ENCODE results near the gene EHMT1.

The EHMT1 gene

DNA sequence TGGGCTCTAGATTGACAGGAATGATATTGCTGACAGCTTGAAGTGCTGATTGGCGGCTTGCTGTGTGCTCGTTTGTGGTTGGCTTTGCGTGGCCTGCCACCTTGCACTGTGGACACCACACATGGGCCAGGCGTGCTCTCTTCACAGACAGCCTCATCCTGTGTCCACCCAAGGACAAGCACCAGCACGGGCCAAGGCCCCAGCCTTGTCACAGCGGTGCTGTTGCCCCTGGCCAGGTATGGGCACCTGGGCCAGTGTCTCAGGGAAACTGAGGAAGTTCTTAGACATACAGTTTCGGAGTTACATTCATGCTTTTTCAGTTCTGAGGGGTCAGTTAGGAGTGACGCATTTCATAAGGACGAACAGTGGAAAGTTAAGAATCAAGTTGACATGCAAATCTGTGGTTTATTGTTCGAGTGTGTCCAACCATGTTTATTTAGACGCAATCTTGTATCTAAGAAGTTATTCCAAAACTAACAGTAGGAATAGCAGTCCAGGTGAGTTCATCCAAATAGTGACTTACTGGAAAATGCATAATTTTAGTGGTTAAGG is 125.9 kb downstream of the EHMT1 start:
- DNase-seq: no peak

DNA sequence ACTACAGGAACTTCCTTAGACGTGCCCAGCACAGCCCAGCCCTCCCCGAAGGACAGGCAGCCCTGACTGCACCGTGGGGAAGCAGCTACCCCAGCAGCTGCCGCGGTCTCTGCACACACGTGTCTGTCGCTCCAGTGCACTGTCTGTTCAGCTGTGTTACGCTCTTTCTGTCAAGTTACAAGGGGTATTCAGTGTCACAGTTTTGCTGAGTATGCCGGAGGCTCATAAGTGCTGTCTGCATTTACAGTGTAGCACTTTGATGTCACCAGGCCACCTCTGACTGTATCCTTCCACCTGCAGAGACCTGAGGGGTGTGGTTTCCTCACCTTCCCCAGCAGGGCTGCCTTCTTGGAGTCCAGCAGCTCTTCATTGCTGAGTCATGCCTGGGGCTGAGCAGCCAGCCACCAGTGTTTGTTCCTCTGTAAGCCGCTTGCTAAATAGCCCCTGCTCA is 126.8 kb downstream of the EHMT1 start:
- DNase-seq: peak in 1 of 2 donors; percentile 6

DNA sequence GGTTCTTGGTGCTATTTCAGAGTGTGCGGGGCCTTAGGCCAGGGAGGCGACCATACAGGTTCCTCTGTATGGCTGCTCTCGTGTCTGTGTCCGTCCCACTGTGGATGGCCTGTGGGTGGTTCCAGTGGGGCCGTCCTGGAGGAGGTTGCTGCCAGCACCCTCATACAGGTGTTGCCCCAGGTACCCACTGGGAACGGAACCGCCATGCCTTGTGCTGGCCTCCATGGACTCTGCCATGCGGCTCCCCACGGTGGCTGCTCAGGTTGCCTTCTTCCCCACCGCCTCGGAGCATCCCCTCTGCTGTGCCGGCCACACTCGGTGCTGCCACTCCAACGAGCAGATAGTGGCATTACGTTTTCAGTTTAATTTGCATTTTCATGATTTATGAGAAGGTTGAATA is 129.5 kb downstream of the EHMT1 start:
- no peak for DNase-seq

DNA sequence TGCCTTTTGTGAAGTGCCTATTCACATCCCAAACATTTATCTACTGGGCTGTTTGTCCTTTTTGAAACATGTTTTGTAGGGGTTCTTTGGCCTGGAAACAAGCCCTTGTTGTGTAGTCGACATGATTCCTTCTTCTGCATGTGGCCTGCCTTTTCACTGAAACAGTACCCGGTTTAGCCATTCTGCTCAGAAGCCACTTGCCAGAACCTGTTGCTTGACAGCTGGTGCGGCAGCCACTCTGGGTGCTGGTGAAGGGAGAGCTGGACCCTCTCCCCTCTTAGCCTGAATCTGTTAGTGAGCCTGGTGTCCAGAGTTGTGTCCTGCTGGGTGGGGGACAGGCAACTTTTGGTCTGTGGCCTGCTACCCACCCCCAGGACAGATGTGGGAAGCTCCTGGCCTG is 129.9 kb downstream of the EHMT1 start:
- DNase-seq: no peak

DNA sequence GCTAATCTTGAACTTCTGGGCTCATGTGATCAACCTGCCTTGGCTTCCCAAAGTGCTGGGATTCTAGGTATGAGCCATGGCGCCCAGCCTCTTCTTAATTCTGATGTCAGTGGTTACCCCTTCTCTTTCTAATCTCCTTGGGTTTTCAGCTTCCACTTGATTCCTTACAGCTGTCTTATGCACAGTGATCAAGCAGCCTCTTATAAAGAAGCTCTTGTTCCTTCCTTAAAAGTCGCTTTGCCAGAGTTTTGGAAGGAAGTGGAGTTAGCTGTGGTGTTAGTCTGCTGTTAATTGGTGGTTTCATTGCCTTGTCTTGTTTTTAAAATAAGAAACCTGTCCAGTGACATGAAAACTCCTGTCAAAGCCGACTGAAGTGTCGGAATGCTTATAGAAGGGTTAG is 130.7 kb downstream of the EHMT1 start:
- DNase-seq: no peak

DNA sequence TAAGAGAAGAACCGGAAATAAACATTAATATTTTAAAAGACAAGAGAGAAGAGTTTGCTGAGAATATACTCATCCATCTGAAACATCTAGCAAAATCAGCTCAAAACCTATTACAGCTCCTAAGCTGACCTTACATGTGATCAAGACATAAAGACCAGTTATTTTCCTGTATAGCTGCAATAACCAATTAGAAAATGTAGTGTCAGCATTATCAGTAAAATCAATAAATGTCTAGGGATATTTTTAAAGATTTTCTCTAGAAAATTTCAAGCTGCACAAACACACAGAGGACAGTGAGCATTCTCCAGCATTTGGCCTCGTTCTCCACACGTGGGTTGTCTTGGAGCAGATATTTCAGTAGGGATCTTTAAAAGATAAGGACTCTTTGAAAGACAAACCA is 131.2 kb downstream of the EHMT1 start:
- no peak for DNase-seq

DNA sequence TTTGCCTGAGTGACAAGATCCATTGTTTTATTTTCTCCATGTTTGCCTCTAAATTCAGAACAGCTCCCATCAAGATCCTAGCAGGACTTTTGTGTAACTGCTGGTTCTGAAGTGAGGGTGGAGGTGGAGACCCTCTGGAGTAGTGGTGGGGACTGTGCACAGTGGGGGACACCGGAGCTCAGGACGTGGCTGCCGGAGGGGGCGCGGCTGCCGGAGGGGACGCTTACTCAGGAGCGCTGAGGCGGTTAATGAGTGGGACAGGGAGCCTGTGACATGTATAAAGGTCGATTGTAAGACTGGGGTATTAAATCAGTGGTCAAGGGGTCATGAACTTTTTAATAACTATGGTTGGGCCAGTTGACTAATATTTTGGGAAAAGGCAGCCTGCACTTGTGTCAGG is 131.8 kb downstream of the EHMT1 start:
- DNase-seq: no peak

DNA sequence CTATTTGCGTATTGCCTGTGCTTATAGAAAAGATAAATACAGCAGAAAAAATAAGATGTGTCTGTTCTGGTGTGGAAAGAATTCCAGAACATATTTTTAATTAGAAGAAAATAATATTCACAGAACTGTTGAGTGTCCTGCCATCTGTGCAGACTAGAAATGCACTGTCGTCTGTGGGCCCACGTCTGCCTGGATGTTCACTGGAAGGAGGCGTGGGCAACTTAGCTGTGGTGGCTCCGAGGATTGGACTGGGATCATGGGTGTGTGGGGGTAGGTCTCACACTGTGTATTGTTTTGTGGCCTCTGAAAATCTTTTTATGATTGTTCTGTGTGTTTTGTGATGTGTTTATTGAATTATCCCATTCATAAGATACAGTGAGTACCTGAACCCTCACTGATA is 132.8 kb downstream of the EHMT1 start:
- DNase-seq: no peak

DNA sequence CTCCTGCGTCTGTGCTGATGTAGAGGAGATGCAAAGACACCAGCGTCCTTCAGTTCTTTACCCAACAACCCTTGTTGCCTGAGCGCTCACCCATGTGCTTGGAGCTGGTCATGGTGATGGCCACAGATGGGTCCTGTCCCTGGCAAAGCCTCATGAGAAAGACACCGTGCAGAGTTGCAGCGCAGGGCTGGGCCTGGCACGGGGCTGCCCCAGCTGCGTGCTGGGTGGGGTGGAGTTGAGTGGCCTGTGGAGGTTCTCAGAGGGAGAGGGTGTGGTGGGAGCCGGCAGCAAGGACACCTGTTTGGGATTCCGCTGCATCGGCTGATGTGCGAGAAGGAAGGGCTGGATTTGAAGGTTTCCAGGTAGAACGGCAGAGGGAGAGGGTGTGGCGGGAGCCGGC is 133.6 kb downstream of the EHMT1 start:
- no peak for DNase-seq

DNA sequence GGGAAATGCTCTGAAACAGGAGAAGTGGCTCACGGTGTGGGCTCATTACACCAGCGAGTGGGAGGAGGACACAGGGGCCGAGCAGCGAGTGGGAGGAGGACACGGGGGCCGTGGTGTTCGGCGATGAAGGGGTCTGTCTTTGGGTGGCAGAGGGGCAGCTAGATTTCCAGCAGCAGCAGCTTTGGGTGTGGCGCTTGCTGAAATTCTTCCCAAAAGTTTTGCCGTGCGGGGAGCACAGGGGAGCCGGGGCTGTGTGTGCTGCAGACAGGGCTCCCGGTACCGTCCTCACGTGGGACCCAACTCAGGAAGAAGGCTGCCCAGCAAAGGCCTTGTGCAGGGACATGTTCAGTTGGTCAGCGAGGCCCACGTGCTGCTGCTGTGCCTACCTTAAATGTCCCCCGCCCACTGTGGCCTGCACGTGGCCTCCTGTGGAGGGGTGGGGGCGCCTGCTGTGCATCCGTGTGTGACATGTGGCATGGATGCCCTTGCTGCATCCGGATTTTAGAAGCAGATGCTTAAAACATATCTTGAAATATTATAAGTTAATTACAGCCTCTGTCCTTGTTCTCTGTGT is 134.5 kb downstream of the EHMT1 start:
- no peak for DNase-seq

DNA sequence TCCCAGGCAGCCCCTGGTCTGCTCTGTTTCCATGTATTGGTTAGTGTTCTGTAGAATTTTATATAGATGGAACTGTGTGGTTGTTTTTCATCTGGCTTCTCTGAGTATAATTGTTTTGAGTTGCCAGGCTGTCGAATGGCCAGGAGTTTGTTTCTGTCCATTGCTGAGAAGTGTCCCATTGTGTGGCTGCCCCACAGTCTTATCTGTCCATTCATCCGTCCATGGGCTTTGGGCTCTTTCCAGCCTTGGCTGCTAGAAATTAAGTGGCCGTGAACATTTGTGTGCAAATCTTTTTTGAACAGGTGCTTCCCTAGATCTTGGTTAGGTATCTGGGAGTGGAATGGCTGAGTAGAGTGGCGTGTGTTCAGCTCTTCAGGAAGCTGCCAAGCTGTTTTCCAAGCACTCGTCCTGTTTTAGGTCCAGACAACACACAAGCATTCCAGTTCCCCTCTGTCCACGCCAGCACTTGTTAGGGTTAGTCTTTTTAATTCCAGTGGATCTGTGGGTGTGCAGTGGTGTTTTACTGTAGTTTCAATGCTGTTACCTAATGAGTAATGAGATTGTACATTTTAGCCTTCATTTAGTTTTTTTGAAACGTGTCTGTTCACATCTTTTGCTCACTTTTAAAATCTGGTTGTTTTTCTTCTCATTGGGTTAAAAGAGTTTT is 136.6 kb downstream of the EHMT1 start:
- DNase-seq: no peak

DNA sequence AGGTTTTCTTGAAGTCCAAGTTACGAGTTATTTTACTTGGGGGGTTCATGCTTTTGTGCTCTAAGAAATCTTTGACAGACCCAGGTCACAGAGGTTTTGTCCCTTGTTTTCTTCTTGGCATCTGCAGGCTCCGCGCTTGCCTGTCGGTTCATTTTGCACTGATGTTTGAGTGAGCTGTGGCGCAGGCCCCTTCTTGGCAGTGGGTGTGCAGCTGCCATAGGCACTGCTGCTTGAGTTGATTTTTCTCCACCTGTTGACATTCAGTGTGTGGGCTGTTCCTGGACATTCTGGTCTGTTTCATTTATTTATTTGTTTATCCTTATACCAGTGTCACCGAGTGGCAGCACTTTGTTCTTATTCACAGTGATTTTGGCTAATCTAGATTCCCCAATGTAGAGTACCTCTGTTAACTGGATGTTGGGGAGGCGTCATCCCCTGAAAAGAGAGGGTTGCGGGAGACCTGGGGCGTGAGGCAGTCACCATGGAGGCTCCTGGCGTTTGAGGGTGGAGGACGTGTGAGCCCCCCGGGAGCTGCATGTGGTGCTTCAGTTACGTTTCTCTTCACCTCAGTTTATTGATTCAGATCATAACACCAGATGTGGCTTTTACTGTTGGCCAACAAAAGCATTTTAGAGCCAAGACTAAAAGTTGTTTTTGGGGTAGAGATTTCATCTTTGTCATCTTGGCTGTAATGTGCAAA is 137.4 kb downstream of the EHMT1 start:
- DNase-seq: no peak

DNA sequence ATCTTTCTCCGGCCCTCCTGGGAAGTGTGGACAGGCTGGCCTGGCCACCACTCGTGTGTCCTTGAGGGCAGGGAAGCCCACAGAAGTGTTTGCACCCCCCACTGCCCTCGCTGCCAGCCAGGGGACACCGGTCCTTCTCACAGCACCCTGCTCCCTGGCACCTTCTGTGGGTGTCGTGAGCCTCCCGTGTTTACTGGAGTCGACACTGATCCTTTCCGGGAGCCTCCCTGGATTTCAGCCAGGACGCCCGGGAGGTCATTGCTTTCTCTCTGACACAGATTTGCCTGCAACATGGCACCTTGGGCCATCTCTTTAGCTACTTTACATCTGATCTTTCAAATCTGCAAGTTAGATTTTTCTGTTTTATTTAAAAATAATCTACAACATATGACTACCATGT is 138.3 kb downstream of the EHMT1 start:
- DNase-seq: no peak

DNA sequence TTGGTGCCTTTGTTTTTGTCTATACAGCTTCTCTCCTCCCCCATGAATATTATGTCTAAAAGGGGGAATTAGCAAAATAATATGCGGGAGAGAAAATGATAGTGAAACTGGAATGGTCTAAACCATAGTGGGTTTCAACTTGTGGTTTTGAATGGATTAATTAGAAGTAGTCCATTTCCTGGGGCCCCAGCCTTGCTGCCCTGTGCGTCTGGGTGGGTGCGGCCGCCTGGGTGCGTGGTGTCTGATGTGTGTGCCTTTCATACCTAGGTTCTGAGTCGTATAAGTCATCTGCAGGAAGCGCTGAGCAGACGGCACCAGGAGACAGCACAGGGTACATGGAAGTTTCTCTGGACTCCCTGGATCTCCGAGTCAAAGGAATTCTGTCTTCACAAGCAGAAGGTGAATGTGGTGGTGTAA is 138.8 kb downstream of the EHMT1 start:
- no peak for DNase-seq

DNA sequence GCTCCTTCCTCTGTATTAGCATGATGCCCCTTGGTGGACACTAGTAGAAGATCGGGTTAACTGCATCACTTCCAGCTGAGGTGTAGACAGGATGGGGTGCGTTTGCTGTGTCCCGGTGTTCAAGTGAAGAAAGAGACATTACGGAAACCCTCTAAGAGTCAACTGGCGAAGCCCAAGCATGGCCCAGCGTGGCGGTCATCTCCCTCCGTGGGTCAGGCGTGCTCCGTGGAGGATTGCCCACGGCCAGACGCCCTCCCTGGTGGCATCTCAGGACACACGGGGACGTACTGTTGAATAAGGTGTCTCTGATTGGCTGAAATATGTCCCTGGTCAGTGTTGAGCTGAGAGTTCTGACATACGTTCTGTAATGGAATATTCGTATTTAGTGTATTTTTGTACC is 139.3 kb downstream of the EHMT1 start:
- DNase-seq: no peak

DNA sequence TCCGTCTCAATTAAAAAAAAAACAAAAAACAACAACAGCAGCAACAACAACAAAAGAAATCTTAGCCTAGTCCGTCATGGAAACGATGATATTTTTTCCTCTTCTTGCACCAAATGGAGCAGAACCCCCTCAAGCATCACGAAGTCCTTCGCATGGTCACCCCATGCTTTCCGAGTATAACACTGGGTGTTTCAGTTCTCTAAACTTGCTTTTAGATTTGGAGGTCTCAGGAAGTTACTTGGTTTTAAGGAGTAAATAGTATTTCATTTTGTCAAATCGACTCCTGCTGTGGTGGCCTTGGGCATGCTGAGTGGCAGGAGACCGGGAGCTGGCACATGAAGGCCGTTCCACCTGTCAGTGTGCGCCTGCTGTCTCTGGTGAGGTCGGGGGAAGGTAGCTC is 140.3 kb downstream of the EHMT1 start:
- no peak for DNase-seq

DNA sequence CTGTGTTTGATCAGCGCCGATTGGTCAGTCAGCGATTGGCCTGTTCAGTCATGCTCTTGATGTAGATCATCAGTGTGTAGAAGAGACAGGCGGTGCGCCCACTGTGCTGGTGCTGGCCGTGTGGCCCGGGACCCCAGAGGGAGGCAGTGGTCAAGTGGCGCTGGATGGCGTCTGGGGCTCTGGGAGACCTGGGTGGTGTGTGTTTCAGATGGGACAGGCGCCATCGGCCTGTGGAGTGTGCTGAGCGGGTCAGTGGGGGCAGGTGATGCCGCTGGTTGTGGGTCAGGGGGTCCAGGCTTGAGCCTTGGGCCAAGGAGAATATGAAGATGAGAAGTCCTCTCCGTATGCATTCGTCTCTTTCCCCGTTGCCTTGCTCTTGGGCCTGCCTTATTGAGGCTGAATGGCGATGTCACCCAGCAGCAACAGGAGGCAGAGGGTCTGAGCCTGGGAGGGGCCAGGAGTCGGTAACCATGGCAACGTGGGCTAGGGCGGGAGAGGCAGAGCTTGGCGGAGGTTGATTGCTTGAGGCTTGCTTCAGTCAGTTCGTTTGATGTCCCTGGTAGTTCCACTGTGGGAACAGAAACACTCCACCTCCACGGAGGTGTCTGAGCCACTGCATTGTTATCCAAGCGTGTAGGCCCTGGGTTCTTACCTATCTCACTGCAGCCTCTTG is 141.0 kb downstream of the EHMT1 start:
- DNase-seq: no peak

DNA sequence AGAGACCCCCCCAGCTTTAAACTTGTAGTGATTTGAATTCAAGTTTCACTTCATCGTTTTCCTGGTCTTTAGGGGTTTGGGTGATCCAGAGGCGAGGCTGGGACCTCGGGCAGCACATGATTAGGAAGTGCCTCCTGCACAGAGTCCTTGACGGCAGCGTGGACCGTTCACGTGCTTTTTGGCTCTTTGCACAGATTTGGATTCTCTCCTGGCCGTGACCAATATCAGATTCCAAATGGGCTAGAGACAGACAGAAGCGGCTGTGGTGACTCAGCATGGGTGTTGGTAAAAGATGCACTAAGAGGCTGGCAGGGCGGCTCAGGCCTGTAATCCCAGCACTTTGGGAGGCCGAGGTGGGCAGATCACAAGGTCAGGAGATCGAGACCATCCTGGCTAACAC is 141.6 kb downstream of the EHMT1 start:
- no peak for DNase-seq

DNA sequence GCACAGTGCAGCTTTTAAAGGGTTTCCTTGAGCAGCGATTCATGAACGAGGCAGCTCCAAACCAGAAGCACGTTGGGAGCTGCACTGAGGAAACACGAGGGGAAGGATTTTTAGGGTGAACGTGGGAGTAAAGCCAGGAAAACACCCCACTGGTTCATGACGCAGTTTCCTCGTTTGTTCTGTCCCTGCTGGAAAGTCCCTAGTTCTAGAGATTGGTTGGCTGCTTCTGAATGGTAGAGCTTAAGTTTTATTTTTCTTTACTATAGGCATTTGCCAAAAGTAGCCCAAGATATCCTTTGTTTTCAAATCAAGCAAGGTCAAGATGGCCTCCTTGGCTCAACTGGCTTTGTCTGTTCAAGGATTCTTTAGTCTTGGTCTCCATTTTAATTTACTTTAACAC is 142.2 kb downstream of the EHMT1 start:
- DNase-seq: peak; percentile 25 to 69

DNA sequence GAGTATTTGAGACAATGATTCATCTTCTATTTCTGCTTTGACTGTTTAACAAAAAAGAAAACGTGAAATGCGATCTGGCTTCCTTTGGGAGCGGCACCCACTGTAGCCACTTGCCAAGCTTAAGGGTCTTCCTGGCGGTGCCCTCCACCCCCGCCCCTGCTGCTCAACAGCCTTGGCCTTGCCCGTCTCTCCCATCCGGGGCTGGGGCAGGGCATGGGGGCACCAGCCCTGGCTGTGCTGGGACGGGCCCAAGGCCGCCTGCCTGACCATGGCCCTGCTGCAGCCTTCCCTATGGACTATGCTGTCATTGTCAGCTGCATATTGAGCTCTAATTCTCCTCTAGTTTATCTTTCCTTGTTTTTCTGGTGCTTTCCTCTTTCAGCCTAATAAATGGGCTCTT is 143.0 kb downstream of the EHMT1 start:
- DNase-seq: no peak

DNA sequence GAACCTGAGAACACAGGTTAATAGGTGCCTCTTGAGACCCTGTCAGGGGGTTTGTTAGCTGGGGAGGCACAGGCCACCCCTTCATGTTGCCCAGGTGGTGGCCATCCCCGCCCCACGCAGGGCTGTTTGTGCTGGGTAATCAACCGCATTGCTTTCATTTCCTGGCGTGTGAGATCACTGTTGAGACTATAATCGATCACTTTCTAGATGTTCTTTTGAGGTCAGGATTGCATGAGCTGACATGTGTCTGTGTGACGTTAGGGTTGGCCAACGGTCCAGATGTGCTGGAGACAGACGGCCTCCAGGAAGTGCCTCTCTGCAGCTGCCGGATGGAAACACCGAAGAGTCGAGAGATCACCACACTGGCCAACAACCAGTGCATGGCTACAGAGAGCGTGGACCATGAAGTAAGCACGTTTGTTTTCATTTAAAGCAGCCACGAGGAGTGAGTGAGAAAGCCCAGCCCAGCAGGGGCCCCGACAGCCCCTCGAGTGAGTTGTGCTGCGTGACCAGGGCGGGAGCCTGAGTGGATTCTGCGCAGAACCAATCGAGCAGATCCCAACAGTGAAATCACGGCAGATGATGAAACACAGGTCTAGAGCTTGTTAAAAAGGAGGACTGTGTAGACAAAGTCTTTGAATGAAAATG is 143.7 kb downstream of the EHMT1 start:
- DNase-seq: no peak

DNA sequence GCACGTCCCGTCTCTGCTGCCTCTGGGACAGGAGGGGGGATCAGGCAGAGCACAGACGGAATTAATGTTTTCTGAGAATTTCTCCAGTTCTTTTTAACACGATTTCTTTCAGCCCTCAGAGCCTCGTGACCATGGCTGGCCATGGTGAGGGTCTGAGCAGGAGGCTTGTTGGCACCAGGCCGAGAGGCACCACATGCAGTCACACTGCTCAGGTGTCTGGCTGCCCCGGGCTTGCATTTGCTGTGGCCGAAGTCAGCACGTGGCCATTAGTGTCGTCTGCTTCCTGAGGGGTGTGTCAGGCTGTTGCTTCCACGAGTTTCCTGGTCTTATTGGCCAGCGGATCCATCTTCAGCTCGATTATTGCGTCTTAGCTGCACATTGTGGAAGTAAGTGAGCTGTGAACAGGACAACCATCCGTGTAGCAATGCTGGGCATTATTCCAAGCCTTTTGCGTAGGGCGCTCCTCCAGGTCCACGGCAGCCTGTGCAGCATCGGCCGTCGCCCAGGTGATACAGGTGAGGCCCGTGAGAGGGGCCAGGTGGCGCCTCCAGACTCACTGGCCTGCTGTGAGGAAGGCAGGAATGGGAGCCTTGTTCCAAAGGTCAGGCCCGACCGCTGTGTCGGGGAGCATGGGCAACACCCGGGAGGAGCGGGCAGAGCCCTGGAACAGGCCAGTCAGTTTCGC is 144.6 kb downstream of the EHMT1 start:
- no peak for DNase-seq

All from inflammatory macrophage treated with lipopolysaccharide for 1 hour (primary cell).